ENCODE results near the gene ACTRT3.
"Not testable (repeated sequence)": the region's sequence is repeated elsewhere in the genome, so short reads cannot be mapped to it uniquely, and the experiment has no call there.

Gene ACTRT3

DNA sequence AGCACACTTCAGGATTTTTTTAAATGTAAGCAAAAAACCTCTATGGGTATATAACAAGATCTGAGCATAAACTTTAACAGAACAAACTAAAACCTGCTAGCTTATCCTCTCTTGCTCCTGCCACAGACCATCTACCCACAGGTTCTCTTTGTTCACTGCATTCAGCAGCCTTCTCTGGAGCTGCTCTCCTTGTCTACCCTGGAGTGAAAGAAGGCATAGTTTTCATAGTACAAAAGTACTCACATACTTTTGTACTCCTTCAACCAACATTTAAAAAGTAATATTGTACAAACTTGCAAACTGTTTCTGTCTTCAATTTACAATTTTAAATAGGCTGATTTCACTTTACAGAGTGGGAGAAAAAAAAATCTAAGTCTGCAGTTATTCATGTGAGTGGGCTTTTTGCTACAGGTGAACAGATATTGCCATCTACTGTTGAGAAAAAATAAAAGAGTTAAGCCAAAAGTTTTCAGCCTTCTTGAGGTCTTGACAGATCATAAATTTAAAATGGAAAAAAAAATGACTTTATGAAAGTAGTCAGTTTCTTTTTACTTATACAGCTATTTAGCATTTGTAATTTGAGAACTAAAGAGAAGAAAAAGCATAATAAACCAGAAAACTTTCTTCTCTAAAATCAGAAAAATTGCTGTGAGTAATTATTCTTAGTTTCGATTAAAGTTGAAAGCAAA, 24.9 kb downstream of the ACTRT3 start:
- DNase-seq (ENCODE audit: low spot score): no peak
- TF ChIP-seq, protein P1, sequence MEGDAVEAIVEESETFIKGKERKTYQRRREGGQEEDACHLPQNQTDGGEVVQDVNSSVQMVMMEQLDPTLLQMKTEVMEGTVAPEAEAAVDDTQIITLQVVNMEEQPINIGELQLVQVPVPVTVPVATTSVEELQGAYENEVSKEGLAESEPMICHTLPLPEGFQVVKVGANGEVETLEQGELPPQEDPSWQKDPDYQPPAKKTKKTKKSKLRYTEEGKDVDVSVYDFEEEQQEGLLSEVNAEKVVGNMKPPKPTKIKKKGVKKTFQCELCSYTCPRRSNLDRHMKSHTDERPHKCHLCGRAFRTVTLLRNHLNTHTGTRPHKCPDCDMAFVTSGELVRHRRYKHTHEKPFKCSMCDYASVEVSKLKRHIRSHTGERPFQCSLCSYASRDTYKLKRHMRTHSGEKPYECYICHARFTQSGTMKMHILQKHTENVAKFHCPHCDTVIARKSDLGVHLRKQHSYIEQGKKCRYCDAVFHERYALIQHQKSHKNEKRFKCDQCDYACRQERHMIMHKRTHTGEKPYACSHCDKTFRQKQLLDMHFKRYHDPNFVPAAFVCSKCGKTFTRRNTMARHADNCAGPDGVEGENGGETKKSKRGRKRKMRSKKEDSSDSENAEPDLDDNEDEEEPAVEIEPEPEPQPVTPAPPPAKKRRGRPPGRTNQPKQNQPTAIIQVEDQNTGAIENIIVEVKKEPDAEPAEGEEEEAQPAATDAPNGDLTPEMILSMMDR (IDR thresholded peaks at IDR 0.05; ENCODE audit: extremely low read depth, missing control alignments): peak; percentile 4

DNA sequence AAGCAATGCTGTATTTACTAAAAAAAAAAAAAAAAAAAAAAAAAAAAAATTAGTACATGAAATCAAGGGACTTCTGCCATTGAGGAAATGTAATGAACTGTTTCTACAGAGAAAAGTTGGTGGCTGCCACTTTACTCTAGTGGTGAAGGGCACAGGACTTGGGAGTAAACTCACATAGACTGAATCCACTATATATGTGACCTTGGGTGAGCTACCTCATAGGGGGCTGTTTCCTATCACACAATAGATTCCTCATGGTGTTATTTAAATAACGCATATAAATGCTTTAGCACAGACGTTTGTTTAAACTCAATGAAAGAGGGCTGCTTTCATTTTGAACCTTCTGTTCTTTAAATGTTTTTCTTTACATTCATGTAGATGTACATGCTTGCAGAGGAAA, 30.3 kb downstream of the ACTRT3 start:
- TF ChIP-seq, protein P1 (IDR thresholded peaks at IDR 0.05; ENCODE audit: extremely low read depth, missing control alignments): no peak

DNA sequence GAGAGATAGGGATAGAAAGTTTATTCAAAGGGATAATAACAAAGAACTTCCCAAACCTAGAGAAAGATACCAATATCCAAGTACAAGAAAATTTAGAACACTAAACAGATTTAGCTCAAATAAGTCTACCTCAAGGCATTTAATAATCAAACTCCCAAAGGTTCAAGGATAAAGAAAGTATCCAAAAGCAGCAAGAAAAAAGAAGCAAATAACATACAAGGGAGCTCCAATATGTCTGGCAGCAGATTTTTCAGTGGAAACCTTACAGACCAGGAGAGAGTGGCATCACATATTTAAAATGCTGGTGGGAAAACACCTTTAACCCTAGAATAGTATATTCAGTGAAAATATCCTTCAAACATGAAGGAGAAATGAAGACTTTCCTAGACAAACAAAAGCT, 37.5 kb downstream of the ACTRT3 start:
- not testable (repeated sequence) for DNase-seq (ENCODE audit: low spot score)

More for the DNA sequence above, 30.3 kb downstream of the ACTRT3 start:
- no peak for DNase-seq (ENCODE audit: low spot score)

DNA sequence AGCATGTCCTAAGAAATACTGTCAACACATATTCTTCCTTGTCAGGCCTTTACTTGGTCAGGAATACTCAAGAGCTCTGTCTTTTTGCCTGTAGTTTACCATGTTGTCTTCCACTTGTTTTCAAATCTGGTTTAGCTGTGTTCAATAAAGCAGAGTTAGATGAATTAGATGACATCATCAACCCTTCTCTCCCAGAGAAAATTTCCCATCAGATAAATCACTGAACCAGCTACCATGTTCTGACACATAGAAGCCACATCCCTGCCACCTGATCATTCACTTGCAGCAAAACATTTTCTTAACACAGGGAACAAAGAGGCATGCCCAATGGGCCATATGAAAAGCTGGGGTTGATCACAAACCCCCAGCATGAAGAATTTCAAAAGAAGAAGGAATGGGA, 46.6 kb downstream of the ACTRT3 start:
- TF ChIP-seq, protein P1 (IDR thresholded peaks at IDR 0.05; ENCODE audit: extremely low read depth, missing control alignments): no peak
- DNase-seq (ENCODE audit: low spot score): no peak

DNA sequence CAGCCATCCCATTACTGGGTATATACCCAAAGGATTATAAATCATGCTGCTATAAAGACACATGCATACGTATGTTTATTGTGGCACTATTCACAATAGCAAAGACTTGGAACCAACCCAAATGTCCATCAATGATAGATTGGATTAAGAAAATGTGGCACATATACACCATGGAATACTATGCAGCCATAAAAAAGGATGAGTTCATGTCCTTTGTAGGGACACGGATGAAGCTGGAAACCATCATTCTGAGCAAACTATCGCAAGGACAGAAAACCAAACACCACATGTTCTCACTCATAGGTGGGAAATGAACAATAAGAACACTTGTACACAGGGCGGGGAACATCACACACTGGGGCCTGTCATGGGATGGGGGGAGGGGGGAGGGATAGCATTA, 50.9 kb downstream of the ACTRT3 start:
- not testable (repeated sequence) for DNase-seq (ENCODE audit: low spot score)

Data from GM20000 (cell line).